DMS153 treated with DMSO at 0.1 percent for 48 hours (cell line): ENCODE measurements around the gene ACP3.

ENCODE experiments used
- DNase-seq: peaks from one replicate; lab custom pipeline; 2025; ENCODE audit not compliant: unreplicated experiment; lab: John Stamatoyannopoulos, UW

ACP3 gene

DNA sequence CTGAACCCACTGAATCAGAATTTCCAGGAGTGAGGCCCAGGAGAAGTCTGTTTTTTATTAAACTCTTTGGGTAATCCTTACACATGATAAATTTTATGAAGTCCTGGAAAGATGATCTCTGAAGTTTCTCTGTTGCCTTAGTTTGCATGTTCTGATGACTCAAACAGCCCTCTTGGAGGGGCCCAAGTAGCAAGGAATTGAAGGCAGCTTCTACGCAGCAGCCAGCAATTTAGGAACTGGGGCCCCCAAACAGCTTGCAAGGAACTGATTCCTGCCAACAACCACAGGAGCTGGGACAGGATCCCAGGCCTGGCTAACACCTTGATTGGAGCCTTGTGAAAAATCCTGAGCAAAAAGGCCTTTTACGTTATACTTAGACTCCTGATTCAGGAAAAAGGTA, 5.4 kb upstream of the ACP3 start:
- DNase-seq, result no peak

DNA sequence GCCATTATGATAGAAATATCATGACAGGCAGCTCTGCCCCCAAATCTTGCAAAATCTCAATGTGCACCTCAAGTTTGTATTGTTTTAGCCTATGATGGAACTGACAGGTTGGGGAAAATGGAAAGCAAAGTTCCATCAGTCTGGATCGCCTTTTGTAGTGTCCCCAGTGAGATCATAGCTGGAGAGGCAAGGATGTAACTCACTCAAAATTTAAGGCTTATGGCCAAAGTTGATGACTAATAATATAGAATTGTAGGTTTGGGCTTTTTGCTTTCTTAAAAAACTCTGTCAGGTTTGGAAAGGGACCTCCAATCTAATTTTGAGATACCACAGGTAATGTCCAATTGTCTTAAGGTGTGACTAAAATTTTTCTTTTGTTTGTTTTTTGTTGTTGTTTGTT, 1.4 kb upstream of the ACP3 start:
- no peak for DNase-seq

DNA sequence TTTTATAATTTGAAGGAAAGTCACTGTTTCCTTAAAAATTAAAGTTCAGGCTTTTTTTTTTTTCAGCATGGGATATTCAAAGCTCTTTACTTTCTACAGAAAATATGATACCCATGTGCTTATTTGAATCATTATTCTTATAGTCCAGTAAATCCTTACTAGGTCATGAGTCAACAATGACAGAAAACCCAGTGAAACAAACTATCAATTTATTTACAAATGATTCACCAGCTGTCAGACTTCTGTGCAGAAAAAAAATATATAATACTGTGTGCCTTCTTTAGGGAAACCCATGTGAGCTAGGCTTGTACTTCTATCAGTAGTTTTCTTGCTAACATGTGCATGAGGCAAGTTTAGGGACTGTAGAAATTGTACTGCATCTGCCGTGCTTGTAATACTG, 1.2 kb downstream of the ACP3 start:
- DNase-seq, result no peak

DNA sequence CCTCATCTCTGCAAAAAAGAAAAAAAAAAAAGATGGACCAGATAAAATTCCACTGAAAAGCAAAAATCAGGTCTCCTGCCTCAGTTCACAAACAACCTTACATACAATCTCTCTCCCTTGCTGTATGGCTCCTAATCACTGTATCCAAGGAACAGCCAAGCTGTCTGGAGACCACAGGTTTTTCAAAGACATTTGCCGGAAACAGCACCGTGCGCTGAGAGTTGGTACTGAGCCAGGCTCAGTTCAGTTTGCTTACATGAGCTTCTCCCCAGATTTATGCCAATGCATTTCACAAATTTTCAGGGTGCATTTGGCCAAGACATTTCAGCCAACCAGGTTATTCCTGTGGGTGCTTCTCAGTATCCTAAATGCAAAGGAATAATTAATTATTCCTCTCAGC, 4.1 kb downstream of the ACP3 start:
- DNase-seq, result no peak

DNA sequence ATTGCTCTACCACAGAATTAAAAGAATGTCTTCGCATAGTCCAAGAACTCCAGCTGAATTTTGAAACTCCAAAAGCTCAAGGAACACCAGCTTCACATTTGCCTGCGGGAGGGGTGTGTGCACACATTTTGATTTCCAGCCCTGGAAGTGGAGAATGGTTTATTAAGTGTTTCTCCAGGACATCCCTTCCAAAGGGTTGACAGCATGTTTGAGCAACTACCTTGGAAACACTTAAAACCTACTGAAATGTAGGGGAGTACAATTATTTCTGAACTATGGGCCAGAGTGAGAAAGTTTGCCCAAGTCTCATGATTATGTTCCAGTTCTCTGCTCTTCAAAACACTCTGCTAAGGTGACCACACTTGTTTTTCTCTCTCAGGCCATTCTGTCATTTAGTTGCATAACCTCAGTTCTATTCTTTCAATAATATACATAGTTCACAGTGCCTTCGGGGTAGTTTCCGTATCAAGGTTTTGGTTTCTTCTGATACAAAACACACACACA, 7.9 kb downstream of the ACP3 start:
- DNase-seq, result no peak

DNA sequence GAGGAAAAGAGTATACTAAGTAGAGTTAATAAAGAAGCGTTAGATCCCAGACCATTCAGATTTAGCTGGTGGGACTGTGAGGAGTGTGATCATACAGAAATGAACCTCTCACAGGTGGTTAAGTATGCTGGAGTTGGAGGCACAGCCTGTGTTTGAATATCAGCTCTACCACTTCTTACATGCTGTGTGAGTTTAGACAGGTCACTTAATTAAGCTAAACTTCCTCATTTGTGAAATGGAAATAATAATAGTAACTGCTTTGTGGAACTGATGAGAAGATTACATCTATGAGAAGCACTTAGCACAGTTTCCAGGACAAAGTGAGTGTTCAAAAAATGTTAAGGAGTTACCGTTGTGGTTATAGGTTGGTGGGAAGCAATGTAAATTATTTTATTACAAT, 8.4 kb downstream of the ACP3 start:
- no peak for DNase-seq

DNA sequence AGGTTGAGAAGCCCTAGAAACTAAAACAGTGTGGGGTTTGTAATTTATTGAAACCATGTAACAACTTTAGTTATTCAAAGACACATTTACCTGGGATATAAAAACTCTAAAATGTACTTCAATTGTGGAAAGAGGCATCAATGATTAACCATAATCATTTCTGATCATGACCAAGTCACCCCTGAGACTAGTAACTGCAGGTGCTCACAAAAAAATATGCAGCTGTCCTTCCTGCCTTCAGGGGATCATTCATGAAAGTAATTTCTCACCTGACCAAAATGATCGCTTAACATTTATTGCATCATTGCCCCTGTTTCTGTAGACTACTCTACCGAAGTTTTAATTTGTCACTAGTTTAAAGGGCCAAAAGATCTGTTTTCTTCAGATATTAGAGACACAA, 9.0 kb downstream of the ACP3 start:
- no peak for DNase-seq

DNA sequence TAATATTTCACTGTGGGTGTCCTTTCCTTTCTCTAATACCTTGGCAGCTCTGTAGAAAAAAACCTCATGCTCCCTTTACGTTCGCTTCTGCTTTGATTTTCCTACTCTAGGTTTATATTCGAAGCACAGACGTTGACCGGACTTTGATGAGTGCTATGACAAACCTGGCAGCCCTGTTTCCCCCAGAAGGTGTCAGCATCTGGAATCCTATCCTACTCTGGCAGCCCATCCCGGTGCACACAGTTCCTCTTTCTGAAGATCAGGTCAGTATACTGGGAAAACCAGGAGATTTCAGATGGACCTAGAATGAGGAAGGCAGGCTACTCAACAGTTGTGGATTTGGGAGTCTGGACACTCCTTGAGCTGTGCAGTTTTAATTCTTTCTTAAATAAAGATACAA, 14.9 kb downstream of the ACP3 start:
- DNase-seq, result no peak

DNA sequence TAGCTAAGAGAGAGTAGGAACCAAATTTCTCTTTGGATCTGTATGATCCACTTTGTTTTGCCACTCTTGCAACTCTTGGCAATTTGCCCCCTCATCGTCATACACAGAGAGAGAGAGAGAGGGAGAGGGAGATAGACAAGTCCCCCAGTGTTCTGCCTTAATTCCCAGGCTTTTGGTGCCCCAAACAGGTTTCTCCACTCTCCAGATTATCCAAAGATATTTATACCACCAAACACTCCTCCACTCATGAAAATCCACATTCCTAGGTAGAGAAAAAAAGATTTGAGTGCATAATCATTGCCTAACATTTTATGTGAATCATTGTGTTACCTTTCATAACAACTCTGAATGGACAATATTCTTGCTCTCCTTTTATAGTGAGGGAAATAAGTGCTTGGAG, 15.3 kb downstream of the ACP3 start:
- DNase-seq, result no peak

DNA sequence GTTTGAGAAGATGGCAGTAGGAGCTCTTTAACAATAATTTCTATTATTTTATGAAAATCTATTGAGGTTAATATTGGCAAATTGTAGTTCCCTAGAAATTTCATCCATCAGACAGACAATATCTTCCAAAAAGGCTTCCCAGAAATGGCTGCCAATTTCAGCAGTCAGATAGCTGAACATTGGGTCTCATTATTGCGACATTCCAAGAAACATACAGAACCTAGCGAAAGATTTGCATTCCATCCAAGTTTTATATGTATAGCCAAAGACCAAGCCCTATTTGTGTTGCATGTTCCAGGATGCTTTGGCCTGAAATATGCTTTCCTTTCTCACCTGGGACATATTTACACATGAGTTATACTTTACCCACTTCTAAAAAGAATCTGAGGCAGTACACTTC, 24.5 kb downstream of the ACP3 start:
- no peak for DNase-seq

DNA sequence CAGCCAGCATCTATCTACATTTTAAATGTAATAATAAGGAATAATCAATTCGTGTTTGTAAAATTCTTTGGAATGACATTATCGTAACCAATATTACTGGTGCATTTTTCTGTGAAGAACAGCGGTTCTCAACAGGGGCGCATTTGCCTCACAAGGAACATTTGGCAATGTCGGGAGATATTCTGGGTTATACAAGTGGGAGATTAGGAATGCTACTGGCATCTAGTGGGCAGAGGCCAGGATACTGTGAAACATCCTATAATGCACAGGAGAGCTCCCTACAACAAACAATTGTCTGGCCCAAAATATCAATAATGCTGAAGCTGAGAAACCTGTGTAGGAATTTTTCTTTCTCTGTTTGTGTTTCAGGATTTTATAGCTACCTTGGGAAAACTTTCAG, 25.0 kb downstream of the ACP3 start:
- DNase-seq, result no peak

DNA sequence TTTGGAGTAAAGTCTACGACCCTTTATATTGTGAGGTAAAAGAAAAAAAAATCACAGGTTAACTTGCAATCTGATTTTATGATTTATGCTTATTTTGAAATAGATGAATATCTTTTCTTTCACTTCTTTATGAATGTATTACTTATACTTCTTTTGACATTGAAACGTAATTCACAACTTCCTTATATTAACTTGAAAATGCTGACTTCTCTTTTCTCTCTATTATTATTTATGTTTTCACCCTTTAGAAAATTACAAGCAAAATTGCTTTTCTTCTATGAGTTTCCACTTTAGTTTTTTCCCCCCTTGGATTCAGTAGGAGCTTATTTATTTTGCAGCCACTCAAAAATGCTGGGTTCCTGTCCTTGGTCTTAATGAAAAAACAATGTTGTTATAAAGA, 25.4 kb downstream of the ACP3 start:
- DNase-seq, result no peak

DNA sequence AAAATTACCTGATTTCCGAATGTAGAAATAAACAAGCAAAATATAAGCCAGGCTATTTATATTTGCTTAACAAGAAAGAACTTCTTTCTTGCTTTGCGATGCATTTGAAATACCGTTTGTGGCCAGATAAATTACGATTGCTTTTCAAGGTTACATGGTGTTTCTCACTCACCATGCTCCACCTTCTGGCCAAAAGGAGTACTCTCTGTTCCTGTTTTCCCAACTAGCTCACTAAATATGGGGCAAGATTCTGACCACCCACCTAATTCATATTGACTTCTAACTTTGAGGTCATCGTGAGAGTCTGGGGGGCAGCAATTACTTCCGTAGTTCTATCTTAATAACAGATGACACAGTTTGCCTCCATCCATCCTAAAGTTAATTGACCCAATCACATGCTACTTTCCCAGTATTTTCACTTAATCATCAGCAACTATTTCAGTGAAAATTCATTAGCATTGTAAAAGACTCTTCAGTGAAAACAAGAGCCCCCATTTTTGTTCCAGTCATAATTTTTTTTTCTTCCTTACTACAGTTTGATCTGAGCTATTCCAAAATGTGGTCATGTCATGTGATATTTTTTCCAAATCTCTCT, 25.9 kb downstream of the ACP3 start:
- DNase-seq, result peak; percentile 60

DNA sequence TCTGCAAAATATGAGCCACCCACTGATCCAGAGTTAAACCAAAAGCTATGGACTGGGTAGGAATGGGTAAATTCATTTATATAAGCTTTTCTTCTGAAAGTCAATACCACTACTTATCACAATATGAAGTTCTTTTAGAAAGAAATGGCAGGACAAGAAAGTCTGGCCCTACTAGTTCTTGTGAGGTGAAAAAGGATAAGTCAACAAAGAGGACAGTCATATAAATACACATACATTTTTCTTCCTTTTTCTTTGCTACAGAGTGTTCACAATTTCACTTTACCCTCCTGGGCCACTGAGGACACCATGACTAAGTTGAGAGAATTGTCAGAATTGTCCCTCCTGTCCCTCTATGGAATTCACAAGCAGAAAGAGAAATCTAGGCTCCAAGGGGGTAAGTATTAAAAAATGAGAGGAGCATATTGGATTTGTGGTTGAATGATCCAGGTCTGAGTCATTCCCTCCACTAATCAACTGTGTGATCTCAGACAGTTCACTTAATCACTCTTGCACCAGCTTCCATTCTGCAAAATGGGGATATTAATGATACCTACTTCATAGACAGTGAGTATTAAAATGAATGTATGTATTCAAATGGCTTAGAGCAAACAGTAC, 27.6 kb downstream of the ACP3 start:
- DNase-seq, result no peak

DNA sequence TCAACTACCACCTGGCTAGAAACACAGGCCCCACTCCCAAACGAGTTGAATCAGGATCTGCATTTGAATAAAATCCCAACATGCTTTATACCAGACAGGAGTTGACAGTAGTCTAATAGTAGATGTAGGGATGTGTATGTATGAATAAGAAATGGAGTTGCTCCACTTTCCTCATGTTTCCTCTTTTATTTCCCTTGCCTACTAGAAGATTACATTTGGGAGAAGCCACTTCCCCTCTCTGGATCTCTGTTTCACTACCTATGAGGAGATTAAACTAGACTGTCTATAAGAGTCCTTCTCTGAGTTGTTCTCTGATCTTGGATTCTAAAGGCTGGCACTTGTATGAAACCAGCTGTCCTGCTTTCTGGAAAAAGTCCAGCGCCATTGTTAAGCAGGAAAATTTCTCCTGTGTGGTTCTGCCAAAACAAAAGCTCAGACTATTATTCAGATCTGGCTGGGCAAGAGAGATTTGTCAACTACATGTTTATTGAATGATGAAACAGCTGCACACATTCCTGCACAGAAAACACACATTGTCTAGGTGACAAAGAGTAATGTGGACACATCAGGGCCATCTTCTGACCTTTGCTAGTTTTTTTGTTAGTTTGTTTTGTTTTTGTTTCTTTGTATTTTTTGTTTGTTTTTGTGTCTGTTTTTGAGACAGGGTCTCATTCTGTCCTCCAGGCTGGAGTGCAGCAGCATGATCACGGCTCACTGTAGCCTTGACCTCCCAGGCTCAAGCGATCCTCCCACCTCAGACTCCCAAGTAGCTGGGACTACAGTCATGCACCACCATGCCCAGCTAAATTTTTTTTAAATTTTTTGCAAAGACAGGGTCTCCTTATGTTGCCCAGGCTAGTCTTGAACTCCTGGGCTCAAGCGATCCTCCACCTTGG, 29.9 kb downstream of the ACP3 start:
- no peak for DNase-seq

DNA sequence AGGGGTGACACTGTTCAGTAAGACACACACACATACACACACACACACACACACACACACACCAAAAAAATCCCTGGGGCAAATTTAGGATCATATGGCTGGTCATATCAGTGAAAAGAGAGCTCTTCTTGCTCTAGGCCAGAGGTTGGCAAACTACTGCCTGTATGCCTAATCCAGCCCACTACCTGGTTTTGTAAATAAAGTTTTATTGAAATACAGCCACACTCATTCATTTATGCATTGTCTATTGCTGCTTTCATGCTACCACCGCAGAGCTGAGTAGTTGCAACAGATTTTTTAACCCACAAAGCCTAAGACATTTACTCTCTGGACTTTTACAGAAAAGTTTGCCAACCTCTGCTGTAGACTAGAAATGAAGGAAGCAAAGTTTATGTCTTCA, 30.6 kb downstream of the ACP3 start:
- no peak for DNase-seq

DNA sequence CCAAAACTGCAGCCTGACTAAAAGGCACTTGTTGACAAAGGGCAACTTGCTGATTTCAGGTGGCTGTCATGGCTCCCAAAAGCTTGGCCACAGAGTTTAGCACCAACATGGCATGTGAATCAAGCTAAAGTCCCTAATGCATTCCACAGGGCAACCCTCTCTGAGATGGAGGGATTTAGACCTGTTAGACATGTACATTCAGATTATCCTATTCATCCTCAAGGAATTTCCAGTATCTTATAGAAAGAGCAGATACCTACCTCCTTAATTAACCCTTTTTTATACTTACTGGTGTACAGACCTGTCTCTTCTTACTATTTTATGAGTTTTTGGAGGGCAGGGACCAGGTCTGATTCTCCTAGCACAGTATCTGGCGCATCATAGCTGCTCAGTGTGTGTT, 31.3 kb downstream of the ACP3 start:
- DNase-seq, result no peak

DNA sequence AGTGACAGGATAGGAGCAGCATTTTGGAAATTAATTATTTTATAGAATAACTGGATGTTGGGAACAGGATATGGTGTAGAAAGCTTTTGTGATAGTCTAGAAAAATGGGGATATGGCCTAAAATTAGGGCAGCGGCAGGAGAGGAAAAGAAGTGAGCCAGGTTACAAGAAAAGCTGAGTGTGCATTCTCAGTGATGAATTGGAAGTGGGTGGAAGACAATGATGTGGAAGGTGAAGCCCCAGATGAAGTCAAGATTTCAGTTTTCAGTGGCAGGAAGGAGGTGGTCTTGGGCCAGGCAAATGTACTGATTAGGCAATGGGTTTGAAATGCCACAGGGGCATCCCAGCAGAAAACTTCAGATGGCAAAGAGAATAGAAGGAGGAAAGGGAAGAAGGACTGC, 33.6 kb downstream of the ACP3 start:
- DNase-seq, result no peak

DNA sequence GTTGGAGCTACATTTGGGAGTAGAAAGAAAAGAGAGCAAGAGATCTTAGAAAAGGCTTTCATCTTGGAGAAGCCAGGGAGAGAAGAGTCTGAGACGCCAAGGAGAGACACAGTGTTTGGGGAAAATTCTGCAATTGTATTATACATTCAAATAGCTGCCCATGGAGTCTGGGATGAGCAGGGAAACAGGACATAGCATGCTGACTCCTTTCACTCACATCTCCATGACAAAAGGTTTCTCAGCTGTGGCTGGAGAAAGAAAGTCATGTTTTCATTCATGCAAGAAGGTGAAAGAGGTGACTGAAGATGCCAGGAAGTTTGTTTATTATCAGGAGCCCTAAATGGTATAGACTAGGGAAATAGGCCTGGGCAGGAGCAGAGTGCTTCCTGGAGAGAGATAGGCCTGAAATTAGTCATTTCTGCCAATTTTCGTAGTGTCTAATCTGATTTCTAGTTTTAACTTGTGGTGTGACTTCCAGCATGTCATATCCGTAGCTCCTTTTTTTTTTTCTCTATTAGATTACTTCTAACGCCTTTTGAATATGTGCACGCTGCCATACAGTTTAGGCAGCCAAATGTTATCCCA, 34.1 kb downstream of the ACP3 start:
- no peak for DNase-seq

DNA sequence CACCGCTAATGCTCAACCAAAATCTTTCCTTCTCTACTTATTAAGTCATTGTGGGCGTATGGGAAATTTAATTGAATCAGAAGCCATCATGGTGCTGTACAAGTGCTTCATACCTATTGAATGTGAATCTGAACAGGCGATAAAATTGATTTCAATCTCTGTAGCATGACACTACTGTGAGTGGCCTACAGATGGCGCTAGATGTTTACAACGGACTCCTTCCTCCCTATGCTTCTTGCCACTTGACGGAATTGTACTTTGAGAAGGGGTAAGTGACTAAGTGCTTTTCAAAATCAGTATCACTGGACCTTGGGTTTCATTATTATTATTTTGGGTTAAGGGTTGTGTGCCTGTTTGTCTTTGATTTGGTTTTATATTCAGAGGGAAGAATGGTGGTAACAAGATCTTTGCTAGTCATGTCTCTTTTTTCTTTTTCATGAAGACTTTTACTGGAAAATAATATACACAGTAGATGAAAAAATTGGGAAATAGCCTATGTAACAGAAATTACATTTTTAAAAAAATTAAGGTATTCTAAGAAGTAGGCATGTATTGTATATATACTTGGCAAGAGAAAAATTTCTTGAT, 35.4 kb downstream of the ACP3 start:
- DNase-seq, result peak; percentile 51

DNA sequence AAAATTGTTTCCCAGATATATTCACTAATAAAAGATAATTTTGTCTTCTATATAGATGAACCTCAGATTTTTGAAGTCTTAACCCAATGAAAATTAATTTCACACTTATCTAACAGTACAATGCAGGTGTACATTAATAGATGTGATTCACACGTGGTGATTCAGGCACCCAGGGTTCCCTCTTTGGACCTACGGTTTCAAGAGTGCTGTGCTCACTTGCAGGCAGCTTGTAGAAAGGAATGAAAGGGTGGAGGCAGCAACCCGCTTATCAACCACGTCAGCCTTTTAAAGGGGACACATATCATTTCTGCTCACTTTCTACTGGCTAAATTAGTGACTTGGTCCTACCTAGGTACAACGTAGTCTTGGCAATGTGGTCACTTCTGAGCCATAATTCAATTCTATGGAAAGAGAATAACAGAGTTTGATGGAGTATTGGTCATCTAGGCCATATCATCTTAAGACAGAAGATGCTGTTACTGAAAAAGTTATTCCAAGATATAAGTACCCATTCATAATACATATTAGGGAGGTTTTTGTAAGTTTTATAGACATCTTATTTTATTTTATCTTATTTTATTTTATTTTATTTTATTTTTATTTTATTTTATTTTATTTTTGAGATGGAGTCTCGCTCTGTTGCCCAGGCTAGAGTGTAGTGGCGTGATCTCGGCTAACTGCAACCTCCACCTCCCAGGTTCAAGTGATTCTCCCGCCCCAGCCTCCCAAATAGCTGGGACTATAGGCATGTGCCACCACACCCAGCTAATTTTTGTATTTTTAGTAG, 37.9 kb downstream of the ACP3 start:
- no peak for DNase-seq
